A549 (cell line): ENCODE results near the gene RXRA. TPM values are rescaled to one million over a fixed set of nuclear protein-coding genes. Genes with fewer than 3 reads are reported as not detected.

Experiments used
- ATAC-seq, 2 experiments: fragments of 200-7000 bp in 1 of 2; fragments of >200 bp in 1 of 2; cut with Nextera tagmentation in 1 of 2; cut with Tn5 transposase in 1 of 2; 3 replicates each; pipeline versions ENCODE4 v1.8.0 to v1.9.1; 2018 to 2020; ENCODE audit warnings: mild to moderate bottlenecking in 1 of 2, moderate library complexity in 1 of 2
- CTCF ChIA-PET: fragments of 300-600 bp; sonication (Branson Sonifier 250); formaldehyde crosslinking; extraction: SDS; loops from one replicate; lab custom pipeline; 2021; ENCODE audit warnings: antibody characterized with exemption, inconsistent platforms; lab: Yijun Ruan, JAX
- POLR2A ChIA-PET: fragments of 350-600 bp; formaldehyde crosslinking; extraction: SDS; loops from one replicate; lab custom pipeline; 2021; ENCODE audit warnings: antibody characterized with exemption, inconsistent platforms; lab: Yijun Ruan, JAX
- DNase-seq, 2 experiments: peaks; one replicate each; pipeline versions ENCODE4 v3.0.0 to v3.0.0-alpha.2; 2011 to 2016; ENCODE audit warnings: low read depth in 1 of 2, low spot score in 1 of 2
- FAIRE-seq: peaks from 2 replicates; lab custom pipeline; 2011; peaks lifted over from hg19 to GRCh38; lab: Jason Lieb, UNC
- H3K27ac ChIP-seq, 2 experiments: fragments of >200 bp; sonication (Bioruptor Twin); formaldehyde crosslinking; 3 replicates each; pipeline ENCODE4 v1.5.1; 2016 to 2017
- H3K4me1 ChIP-seq: fragments of >200 bp; sonication (Bioruptor Twin); formaldehyde crosslinking; 3 replicates; pipeline ENCODE4 v1.6.1; 2016
- H3K4me2 ChIP-seq: fragments of >200 bp; sonication (Bioruptor Twin); formaldehyde crosslinking; 3 replicates; pipeline ENCODE4 v1.6.1; 2016
- H3K4me3 ChIP-seq: fragments of >200 bp; sonication (Bioruptor Twin); formaldehyde crosslinking; 3 replicates; pipeline ENCODE4 v1.5.1; 2016
- H3K9me3 ChIP-seq: fragments of >200 bp; sonication (Bioruptor Twin); formaldehyde crosslinking; 3 replicates; pipeline ENCODE4 v1.6.1; 2016
- CHD2 ChIP-seq: fragments of 150-350 bp; IDR thresholded peaks from 2 replicates; pipeline ENCODE4 v1.6.1; 2014; ENCODE audit warnings: low read length; ENCODE audit not compliant: partially characterized antibody
- CHD4 ChIP-seq: fragments of 200-600 bp; sonication (generic); IDR thresholded peaks from 2 replicates; pipeline ENCODE4 v1.6.1; 2016; ENCODE audit warnings: antibody characterized with exemption, mild to moderate bottlenecking, borderline replicate concordance
- EP300 ChIP-seq, 2 experiments: fragments of >200 bp; sonication (Bioruptor Twin); formaldehyde crosslinking; IDR thresholded peaks; 2 replicates in 1 of 2; 3 replicates in 1 of 2; pipeline ENCODE4 v1.6.1; 2016 to 2017
- FOSB ChIP-seq: fragments of 250-450 bp; sonication (Bioruptor Pico); IDR thresholded peaks from 2 replicates; pipeline ENCODE4 v1.5.0; 2020; ENCODE audit warnings: mild to moderate bottlenecking, moderate library complexity
- JUNB ChIP-seq: fragments of >200 bp; sonication (Bioruptor Twin); formaldehyde crosslinking; IDR thresholded peaks from 2 replicates; pipeline ENCODE4 v1.6.1; 2016
- KDM1A ChIP-seq: fragments of 200-600 bp; sonication (generic); IDR thresholded peaks from 2 replicates; pipeline ENCODE4 v1.6.1; 2016; ENCODE audit warnings: low read depth, mild to moderate bottlenecking
- NFE2L2 ChIP-seq: fragments of 150-350 bp; conservative IDR thresholded peaks from 2 replicates; pipeline ENCODE4 v1.6.1; 2014; ENCODE audit warnings: low read length
- POLR2A ChIP-seq: IDR thresholded peaks from 2 replicates; pipeline ENCODE4 v1.6.1; 2012; ENCODE audit warnings: mild to moderate bottlenecking, low read length
- RCOR1 ChIP-seq: fragments of 150-350 bp; IDR thresholded peaks from 2 replicates; pipeline ENCODE4 v1.6.1; 2014; ENCODE audit warnings: antibody characterized with exemption, low read length, low read depth
- RFX5 ChIP-seq: fragments of 450-650 bp; IDR thresholded peaks from 2 replicates; pipeline ENCODE4 v1.7.1; 2014; ENCODE audit warnings: antibody characterized with exemption, mild to moderate bottlenecking, moderate library complexity
- SREBF2 ChIP-seq: fragments of 450-650 bp; IDR thresholded peaks from 2 replicates; pipeline ENCODE4 v1.6.1; 2014; ENCODE audit warnings: mild to moderate bottlenecking, moderate library complexity
- TFCP2L1 ChIP-seq: fragments of 250-450 bp; sonication (Bioruptor Pico); IDR thresholded peaks from 2 replicates; pipeline ENCODE4 v1.5.0; 2021; ENCODE audit warnings: mild to moderate bottlenecking
- ZFP36 ChIP-seq: fragments of 450-650 bp; IDR thresholded peaks from 2 replicates; pipeline ENCODE4 v1.6.1; 2014; ENCODE audit warnings: borderline replicate concordance; ENCODE audit not compliant: partially characterized antibody
- WGBS: methylation state at CpG from one replicate; pipeline ENCODE4 v1.1.6; 2017; ENCODE audit errors: missing lambda C conversion rate; 5-methylcytosine and 5-hydroxymethylcytosine counted together
- polyA plus RNA-seq, 4 experiments: library from polyadenylated mRNA; depleted of rRNA in 3 of 4; stranded (reverse); fragments of >200 nt; fragmentation: RNase III in 1 of 4; extraction: RNeasy Plus Mini Kit Qiagen cat#74134 plus additional on column Dnase treatment in 1 of 4; gene quantifications; 2 replicates in 3 of 4; 3 replicates in 1 of 4; pipeline ENCODE4 v1.2.3, GENCODE V29; 2011 to 2017
- TF ChIP-seq, protein P1 (sequence below): fragments of >200 bp; sonication (Bioruptor Twin); formaldehyde crosslinking; IDR thresholded peaks from 3 replicates; pipeline ENCODE4 v1.5.1; 2016
- TF ChIP-seq, protein P2 (sequence below): fragments of 450-650 bp; IDR thresholded peaks from 2 replicates; pipeline ENCODE4 v1.6.1; 2014; ENCODE audit warnings: antibody characterized with exemption
- TF ChIP-seq, protein P3 (sequence below): IDR thresholded peaks from 2 replicates; pipeline ENCODE4 v1.6.1; 2012
- TF ChIP-seq, protein P4 (sequence below): fragments of >200 bp; sonication (Bioruptor Twin); formaldehyde crosslinking; IDR thresholded peaks from 3 replicates; pipeline ENCODE4 v1.6.1; 2016

The RXRA gene
- polyA plus RNA-seq, 2 of the 4 experiments (the other 2 are of a cell fraction), result 6.6 to 23.9 TPM

- Histone ChIP-seq H3K4me3 (no peak overlapping the region), H3K27ac (no peak overlapping the region), H3K4me1 (peaks cover 10% of the 10 kb centered on the region), H3K4me2 (no peak overlapping the region), H3K9me3 (peaks cover 7% of the 10 kb centered on the region; the same call in 2 of the 3 replicates)
- no peak for TF ChIP-seq SREBF2
- TF ChIP-seq RCOR1, result no peak
- TF ChIP-seq, protein P1, sequence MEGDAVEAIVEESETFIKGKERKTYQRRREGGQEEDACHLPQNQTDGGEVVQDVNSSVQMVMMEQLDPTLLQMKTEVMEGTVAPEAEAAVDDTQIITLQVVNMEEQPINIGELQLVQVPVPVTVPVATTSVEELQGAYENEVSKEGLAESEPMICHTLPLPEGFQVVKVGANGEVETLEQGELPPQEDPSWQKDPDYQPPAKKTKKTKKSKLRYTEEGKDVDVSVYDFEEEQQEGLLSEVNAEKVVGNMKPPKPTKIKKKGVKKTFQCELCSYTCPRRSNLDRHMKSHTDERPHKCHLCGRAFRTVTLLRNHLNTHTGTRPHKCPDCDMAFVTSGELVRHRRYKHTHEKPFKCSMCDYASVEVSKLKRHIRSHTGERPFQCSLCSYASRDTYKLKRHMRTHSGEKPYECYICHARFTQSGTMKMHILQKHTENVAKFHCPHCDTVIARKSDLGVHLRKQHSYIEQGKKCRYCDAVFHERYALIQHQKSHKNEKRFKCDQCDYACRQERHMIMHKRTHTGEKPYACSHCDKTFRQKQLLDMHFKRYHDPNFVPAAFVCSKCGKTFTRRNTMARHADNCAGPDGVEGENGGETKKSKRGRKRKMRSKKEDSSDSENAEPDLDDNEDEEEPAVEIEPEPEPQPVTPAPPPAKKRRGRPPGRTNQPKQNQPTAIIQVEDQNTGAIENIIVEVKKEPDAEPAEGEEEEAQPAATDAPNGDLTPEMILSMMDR, result no peak
- TF ChIP-seq, protein P2, sequence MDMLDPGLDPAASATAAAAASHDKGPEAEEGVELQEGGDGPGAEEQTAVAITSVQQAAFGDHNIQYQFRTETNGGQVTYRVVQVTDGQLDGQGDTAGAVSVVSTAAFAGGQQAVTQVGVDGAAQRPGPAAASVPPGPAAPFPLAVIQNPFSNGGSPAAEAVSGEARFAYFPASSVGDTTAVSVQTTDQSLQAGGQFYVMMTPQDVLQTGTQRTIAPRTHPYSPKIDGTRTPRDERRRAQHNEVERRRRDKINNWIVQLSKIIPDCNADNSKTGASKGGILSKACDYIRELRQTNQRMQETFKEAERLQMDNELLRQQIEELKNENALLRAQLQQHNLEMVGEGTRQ, result no peak
- no peak for TF ChIP-seq NFE2L2
- 73% methylated on average over 12 of the region's 26 CpGs for WGBS
- POLR2A ChIA-PET, result interaction anchor here (1.6 kb wide), 1 partner anchor 10 kb away, joined by 6 read pairs; no protein-coding TSS in a partner anchor
- CTCF ChIA-PET, result interaction anchor here (0.8 to 2.2 kb wide), 4 partner anchors 10 to 144 kb away, joined by 3 to 9 read pairs (median 4); no protein-coding TSS in a partner anchor
- no peak for FAIRE-seq
- ATAC-seq, result no peak
- DNase-seq, result no peak
These were observed 11.1 kb upstream of the RXRA start for GRCh38 chr9:134314950-134315715.

DNA sequence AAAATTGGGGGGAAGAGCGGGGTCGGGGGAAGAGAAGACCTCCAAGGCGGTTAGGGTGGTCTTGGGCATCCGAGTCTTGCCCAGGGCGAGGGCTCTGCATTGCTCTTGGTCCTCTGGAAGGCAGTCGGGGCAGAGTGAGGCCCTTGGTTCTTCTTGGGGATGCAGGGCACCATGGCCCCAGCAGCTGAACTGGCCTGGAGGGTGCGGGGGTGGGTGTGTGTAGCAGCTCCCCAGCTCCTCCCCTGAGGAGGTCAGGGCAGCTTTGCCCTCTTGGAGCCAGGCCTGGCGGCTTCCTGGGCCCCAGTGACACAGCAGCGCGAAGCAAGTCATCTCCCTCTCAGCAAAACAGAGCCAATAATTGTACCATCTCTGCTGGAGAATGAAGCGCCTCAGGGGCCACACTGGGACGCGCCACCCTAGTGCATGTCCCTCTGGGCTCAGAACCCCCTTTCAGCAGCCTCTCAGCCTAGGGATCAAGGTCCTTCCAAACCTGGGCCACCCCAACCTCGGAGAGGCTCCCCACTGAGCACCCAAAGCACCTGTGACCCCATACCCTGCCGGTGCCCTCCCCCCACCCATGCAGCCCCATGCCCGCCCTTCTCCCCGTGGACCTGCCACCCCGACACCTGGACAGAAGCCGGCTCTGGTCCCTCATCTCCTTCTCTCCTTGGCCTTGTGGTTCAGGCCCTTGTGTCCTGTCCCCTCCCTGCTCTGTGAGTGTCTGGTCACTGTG is 10.4 kb upstream of the RXRA start:
- POLR2A ChIA-PET, result interaction anchor here (1.6 kb wide), 1 partner anchor 9 kb away, joined by 6 read pairs; no protein-coding TSS in a partner anchor
- TF ChIP-seq EP300 (IDR thresholded peaks at IDR 0.05) (no peak), KDM1A (no peak), ZFP36 (no peak)
- H3K4me1 ChIP-seq, result peaks cover 10% of the 10 kb centered on the region
- WGBS, result 76% methylated on average over 10 of the region's 19 CpGs
- no peak overlapping the region for H3K4me3 ChIP-seq
- CTCF ChIA-PET, result interaction anchor here (0.8 to 2.2 kb wide), 4 partner anchors 9 to 145 kb away, joined by 3 to 9 read pairs (median 4); no protein-coding TSS in a partner anchor
- H3K4me2 ChIP-seq, result no peak overlapping the region
- no peak overlapping the region for H3K27ac ChIP-seq
- ATAC-seq, result no peak
- H3K9me3 ChIP-seq, result peaks cover 6% of the 10 kb centered on the region; the same call in 2 of the 3 replicates
- DNase-seq, result no peak
- no peak for FAIRE-seq

DNA sequence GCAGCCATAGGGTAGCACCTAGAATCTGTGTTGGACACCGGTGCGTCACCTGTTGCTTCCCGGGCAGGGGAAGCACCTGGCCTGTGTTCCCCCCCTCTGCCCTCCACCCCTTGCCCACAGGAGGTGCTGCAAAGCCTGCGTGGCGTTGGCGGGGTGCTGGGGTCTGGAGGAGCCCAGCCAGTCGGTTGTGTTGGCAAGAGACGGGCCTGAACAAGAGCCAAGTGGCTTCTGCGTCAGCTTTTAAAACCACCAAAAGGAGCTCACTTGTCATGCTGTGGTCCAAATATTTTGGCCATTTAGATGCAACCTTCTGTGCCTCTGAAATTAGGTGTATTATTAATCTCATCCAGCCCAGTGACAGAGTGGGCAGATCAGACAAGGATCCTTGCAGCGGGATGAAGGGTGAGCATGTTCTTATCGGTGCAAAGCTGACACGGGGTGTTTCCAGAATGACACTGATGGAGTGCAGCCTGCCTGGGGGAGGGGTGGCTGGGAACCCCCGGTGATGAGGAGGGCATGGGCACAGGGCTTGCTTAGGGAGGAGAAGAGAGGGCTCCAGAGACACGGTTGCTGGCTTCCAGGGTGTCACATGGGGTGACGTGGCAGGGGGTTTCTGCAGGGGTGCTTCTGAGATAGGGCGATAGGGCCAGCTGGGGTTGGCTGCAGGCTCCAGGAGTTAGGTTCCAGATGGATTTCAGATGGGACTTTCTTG is 9.7 kb upstream of the RXRA start:
- TF ChIP-seq CHD2 (no peak), EP300 (IDR thresholded peaks at IDR 0.05) (no peak), JUNB (no peak), RFX5 (no peak), FOSB (CRISPR knock-in tag) (no peak), CHD4 (no peak), TFCP2L1 (CRISPR knock-in tag) (no peak), POLR2A (no peak)
- TF ChIP-seq, protein P3, sequence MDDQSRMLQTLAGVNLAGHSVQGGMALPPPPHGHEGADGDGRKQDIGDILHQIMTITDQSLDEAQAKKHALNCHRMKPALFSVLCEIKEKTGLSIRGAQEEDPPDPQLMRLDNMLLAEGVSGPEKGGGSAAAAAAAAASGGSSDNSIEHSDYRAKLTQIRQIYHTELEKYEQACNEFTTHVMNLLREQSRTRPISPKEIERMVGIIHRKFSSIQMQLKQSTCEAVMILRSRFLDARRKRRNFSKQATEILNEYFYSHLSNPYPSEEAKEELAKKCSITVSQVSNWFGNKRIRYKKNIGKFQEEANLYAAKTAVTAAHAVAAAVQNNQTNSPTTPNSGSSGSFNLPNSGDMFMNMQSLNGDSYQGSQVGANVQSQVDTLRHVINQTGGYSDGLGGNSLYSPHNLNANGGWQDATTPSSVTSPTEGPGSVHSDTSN, result no peak
- TF ChIP-seq, protein P4, sequence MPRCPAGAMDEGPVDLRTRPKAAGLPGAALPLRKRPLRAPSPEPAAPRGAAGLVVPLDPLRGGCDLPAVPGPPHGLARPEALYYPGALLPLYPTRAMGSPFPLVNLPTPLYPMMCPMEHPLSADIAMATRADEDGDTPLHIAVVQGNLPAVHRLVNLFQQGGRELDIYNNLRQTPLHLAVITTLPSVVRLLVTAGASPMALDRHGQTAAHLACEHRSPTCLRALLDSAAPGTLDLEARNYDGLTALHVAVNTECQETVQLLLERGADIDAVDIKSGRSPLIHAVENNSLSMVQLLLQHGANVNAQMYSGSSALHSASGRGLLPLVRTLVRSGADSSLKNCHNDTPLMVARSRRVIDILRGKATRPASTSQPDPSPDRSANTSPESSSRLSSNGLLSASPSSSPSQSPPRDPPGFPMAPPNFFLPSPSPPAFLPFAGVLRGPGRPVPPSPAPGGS, result no peak

More for the DNA sequence above, 9.7 kb upstream of the RXRA start:
- ChIA-PET CTCF (interaction anchor here (2.2 kb wide), 1 partner anchor 146 kb away, joined by 9 read pairs; no protein-coding TSS in a partner anchor), POLR2A (no interaction called here)
- ATAC-seq, result no peak
- DNase-seq, result no peak
- no peak overlapping the region for H3K4me3 ChIP-seq
- no peak overlapping the region for H3K27ac ChIP-seq
- 0 out of 3 replicates have a peak, but pooled peaks cover 3% of the 10 kb centered on the region for H3K9me3 ChIP-seq
- FAIRE-seq, result no peak
- H3K4me2 ChIP-seq, result no peak overlapping the region
- WGBS, result 75% methylated on average over 16 of the region's 16 CpGs
- peaks cover 10% of the 10 kb centered on the region for H3K4me1 ChIP-seq
